ENCODE results near the gene DCTN2. TPM values are rescaled to one million over a fixed set of nuclear protein-coding genes. Genes with fewer than 3 reads are reported as not detected.
A peak's percentile ranks its signal among the peaks of the same experiment; 100 is the strongest.

DCTN2 gene
- total RNA-seq, 1 experiment from 2014 or later: 121 TPM

- no peak for DNase-seq
- no peaks in the 10 kb centered on the region for H3K4me1 Mint-ChIP-seq (ENCODE audit: low read depth, unreplicated experiment)
- no peaks in the 10 kb centered on the region for H3K27me3 Mint-ChIP-seq (ENCODE audit: unreplicated experiment)
- H3K27ac Mint-ChIP-seq (ENCODE audit: unreplicated experiment): no peak overlapping the region
- H3K36me3 Mint-ChIP-seq (ENCODE audit: insufficient read depth, unreplicated experiment): peaks cover 55% of the 10 kb centered on the region
- TF ChIP-seq CTCF (IDR thresholded peaks at IDR 0.05; ENCODE audit: unreplicated experiment): no peak
- CTCF ChIA-PET: interaction anchor here (0.7 kb wide), 1 partner anchor 60 kb away, joined by 3 read pairs; no protein-coding TSS in a partner anchor
- no TSS peak for BruUV-seq (replicated peaks)
- no peaks in the 10 kb centered on the region for H3K9me3 Mint-ChIP-seq (ENCODE audit: low read depth, unreplicated experiment)
- intact Hi-C loops (cut with micrococcal nuclease; ENCODE audit: unreplicated experiment): no loop called here
- H3K4me3 Mint-ChIP-seq (ENCODE audit: low read depth, unreplicated experiment): no peak overlapping the region
Observed at GRCh38 chr12:57535764-57536596, 11.0 kb downstream of the DCTN2 start.

GRCh38 chr12:57534991-57535543 lies 11.9 kb downstream of the DCTN2 start:
- no TSS peak for BruUV-seq (replicated peaks)

GRCh38 chr12:57534250-57534649 lies 12.7 kb downstream of the DCTN2 start:
- no peak for DNase-seq
- no peaks in the 10 kb centered on the region for H3K4me1 Mint-ChIP-seq (ENCODE audit: low read depth, unreplicated experiment)
- peaks cover 67% of the 10 kb centered on the region for H3K36me3 Mint-ChIP-seq (ENCODE audit: insufficient read depth, unreplicated experiment)
- H3K9me3 Mint-ChIP-seq (ENCODE audit: low read depth, unreplicated experiment): no peaks in the 10 kb centered on the region
- no TSS peak for BruUV-seq (replicated peaks)
- no peak for TF ChIP-seq CTCF (IDR thresholded peaks at IDR 0.05; ENCODE audit: unreplicated experiment)
- CTCF ChIA-PET: no interaction called here
- intact Hi-C loops (cut with micrococcal nuclease; ENCODE audit: unreplicated experiment): no loop called here
- no peak overlapping the region for H3K27ac Mint-ChIP-seq (ENCODE audit: unreplicated experiment)
- no peaks in the 10 kb centered on the region for H3K27me3 Mint-ChIP-seq (ENCODE audit: unreplicated experiment)
- no peak overlapping the region for H3K4me3 Mint-ChIP-seq (ENCODE audit: low read depth, unreplicated experiment)

More at GRCh38 chr12:57534991-57535543, 11.9 kb downstream of the DCTN2 start:
- no peak overlapping the region for H3K27ac Mint-ChIP-seq (ENCODE audit: unreplicated experiment)
- no peaks in the 10 kb centered on the region for H3K4me1 Mint-ChIP-seq (ENCODE audit: low read depth, unreplicated experiment)
- H3K27me3 Mint-ChIP-seq (ENCODE audit: unreplicated experiment): no peaks in the 10 kb centered on the region
- no peak for DNase-seq
- peaks cover 64% of the 10 kb centered on the region for H3K36me3 Mint-ChIP-seq (ENCODE audit: insufficient read depth, unreplicated experiment)
- no peak overlapping the region for H3K4me3 Mint-ChIP-seq (ENCODE audit: low read depth, unreplicated experiment)
- CTCF ChIA-PET: interaction anchor here (0.7 kb wide), 1 partner anchor 28 kb away, joined by 3 read pairs; no protein-coding TSS in a partner anchor
- no peaks in the 10 kb centered on the region for H3K9me3 Mint-ChIP-seq (ENCODE audit: low read depth, unreplicated experiment)
- intact Hi-C loops (cut with micrococcal nuclease; ENCODE audit: unreplicated experiment): no loop called here
- TF ChIP-seq CTCF (IDR thresholded peaks at IDR 0.05; ENCODE audit: unreplicated experiment): no peak

- TF ChIP-seq CTCF (IDR thresholded peaks at IDR 0.05; ENCODE audit: unreplicated experiment): no peak
- Mint-ChIP-seq H3K9me3 (ENCODE audit: low read depth, unreplicated experiment) (no peaks in the 10 kb centered on the region), H3K4me1 (ENCODE audit: low read depth, unreplicated experiment) (no peaks in the 10 kb centered on the region), H3K4me3 (ENCODE audit: low read depth, unreplicated experiment) (no peak overlapping the region), H3K27ac (ENCODE audit: unreplicated experiment) (peak overlapping the region; percentile 32), H3K36me3 (ENCODE audit: insufficient read depth, unreplicated experiment) (peaks cover 78% of the 10 kb centered on the region), H3K27me3 (ENCODE audit: unreplicated experiment) (no peaks in the 10 kb centered on the region)
- CTCF ChIA-PET: no interaction called here
- intact Hi-C loops (cut with micrococcal nuclease; ENCODE audit: unreplicated experiment): no loop called here
- BruUV-seq (replicated peaks): no TSS peak
- DNase-seq: no peak
Observed at GRCh38 chr12:57533108-57533507, 13.9 kb downstream of the DCTN2 start.

Measured in Calu3 (cell line).